Activated B cell treated with CpG ODN at 0.5 μM for 24 hours (primary cell): ENCODE results near the gene ARHGAP26. TPM values are rescaled to one million over a fixed set of nuclear protein-coding genes. Genes with fewer than 3 reads are reported as not detected.

Experiments
- ATAC-seq: fragments of 200-7000 bp; cut with Tn5 transposase; one replicate; pipeline ENCODE4 v1.10.0; 2021; ENCODE audit warnings: low read depth, mild to moderate bottlenecking, moderate library complexity
- CTCF ChIA-PET: fragments of 350-600 bp; sonication (Branson Sonifier 250); formaldehyde crosslinking; loops from one replicate; lab custom pipeline; 2021; ENCODE audit warnings: antibody characterized with exemption; lab: Charles Lee
- POLR2A ChIA-PET: fragments of 350-600 bp; sonication (Branson Sonifier 250); formaldehyde crosslinking; loops from one replicate; lab custom pipeline; 2021; ENCODE audit warnings: antibody characterized with exemption; lab: Charles Lee
- DNase-seq: peaks from one replicate; pipeline ENCODE4 v3.0.0; 2022
- H3K27ac Mint-ChIP-seq: one replicate; pipeline ENCODE4 v1.8.0; 2020; ENCODE audit warnings: mixed read lengths
- H3K27me3 Mint-ChIP-seq: one replicate; pipeline ENCODE4 v1.8.0; 2021; ENCODE audit warnings: mixed read lengths
- H3K36me3 Mint-ChIP-seq: one replicate; pipeline ENCODE4 v1.8.0; 2021; ENCODE audit warnings: low read depth, mixed read lengths
- H3K4me1 Mint-ChIP-seq: one replicate; pipeline ENCODE4 v1.8.0; 2021; ENCODE audit warnings: mixed read lengths
- H3K4me3 Mint-ChIP-seq: one replicate; pipeline ENCODE4 v1.8.0; 2020; ENCODE audit warnings: mild to moderate bottlenecking, mixed read lengths
- H3K9me3 Mint-ChIP-seq: one replicate; pipeline ENCODE4 v1.8.0; 2020; ENCODE audit warnings: mixed read lengths
- CTCF ChIP-seq: fragments of 200-600 bp; IDR thresholded peaks from one replicate; pipeline ENCODE4 v1.8.0; 2022; ENCODE audit warnings: antibody characterized with exemption, mild to moderate bottlenecking
- intact Hi-C: fragments of 100-400 bp; cut with micrococcal nuclease; formaldehyde crosslinking; loops from one replicate; pipeline ENCODE4 v1.15.1; 2024
- total RNA-seq: library from RNA; stranded (reverse); gene quantifications from 2 replicates; pipeline ENCODE4 v1.2.3, GENCODE V29; 2022

Gene ARHGAP26
- total RNA-seq, 1 donor from 2014 or later: 20.9 TPM

GRCh38 chr5:142883025-142883424, 112.8 kb downstream of the ARHGAP26 start:
- ATAC-seq: no peak
- ChIA-PET POLR2A (no interaction called here), CTCF (interaction anchor here (1.1 to 13.8 kb wide), 5 partner anchors 17 to 228 kb away, joined by 3 to 386 read pairs (median 14); no protein-coding TSS in a partner anchor)
- intact Hi-C loops: no loop called here
- H3K27ac Mint-ChIP-seq: no peak overlapping the region
- no peak overlapping the region for H3K4me3 Mint-ChIP-seq
- H3K27me3 Mint-ChIP-seq: no peaks in the 10 kb centered on the region
- no peak for TF ChIP-seq CTCF
- DNase-seq: no peak
- H3K36me3 Mint-ChIP-seq: peaks cover 10% of the 10 kb centered on the region
- peaks cover 10% of the 10 kb centered on the region for H3K4me1 Mint-ChIP-seq
- H3K9me3 Mint-ChIP-seq: no peaks in the 10 kb centered on the region

- Mint-ChIP-seq H3K27ac (no peak overlapping the region), H3K36me3 (peaks cover 10% of the 10 kb centered on the region), H3K4me1 (peaks cover 10% of the 10 kb centered on the region), H3K4me3 (no peak overlapping the region), H3K9me3 (no peaks in the 10 kb centered on the region), H3K27me3 (no peaks in the 10 kb centered on the region)
- ChIA-PET CTCF (interaction anchor here (1.1 to 13.8 kb wide), 5 partner anchors 18 to 228 kb away, joined by 3 to 386 read pairs (median 14); no protein-coding TSS in a partner anchor), POLR2A (no interaction called here)
- intact Hi-C loops: no loop called here
- ATAC-seq: no peak
- no peak for DNase-seq
- TF ChIP-seq CTCF: no peak
These were observed 113.3 kb downstream of the ARHGAP26 start for GRCh38 chr5:142883438-142883837.

- no peak for ATAC-seq
- no peak for TF ChIP-seq CTCF
- no peaks in the 10 kb centered on the region for H3K9me3 Mint-ChIP-seq
- CTCF ChIA-PET: interaction anchor here (0.7 to 13.8 kb wide), 3 partner anchors 17 to 229 kb away, joined by 3 to 386 read pairs (median 3); no protein-coding TSS in a partner anchor
- no peak overlapping the region for H3K4me3 Mint-ChIP-seq
- H3K27ac Mint-ChIP-seq: no peak overlapping the region
- H3K4me1 Mint-ChIP-seq: peaks cover 10% of the 10 kb centered on the region
- peaks cover 10% of the 10 kb centered on the region for H3K36me3 Mint-ChIP-seq
- POLR2A ChIA-PET: no interaction called here
- intact Hi-C loops: no loop called here
- DNase-seq: no peak
- no peaks in the 10 kb centered on the region for H3K27me3 Mint-ChIP-seq
These were observed 113.9 kb downstream of the ARHGAP26 start for GRCh38 chr5:142884029-142884428.

- H3K27ac Mint-ChIP-seq: no peak overlapping the region
These were observed 116.0 kb downstream of the ARHGAP26 start for GRCh38 chr5:142886211-142886610.

GRCh38 chr5:142886956-142887355, 116.8 kb downstream of the ARHGAP26 start:
- CTCF ChIA-PET: interaction anchor here (1.2 to 13.8 kb wide), 5 partner anchors 16 to 232 kb away, joined by 3 to 386 read pairs (median 23); no protein-coding TSS in a partner anchor
- DNase-seq: no peak

More at GRCh38 chr5:142886211-142886610, 116.0 kb downstream of the ARHGAP26 start:
- Mint-ChIP-seq H3K9me3 (no peaks in the 10 kb centered on the region), H3K4me3 (no peak overlapping the region), H3K4me1 (peaks cover 3% of the 10 kb centered on the region), H3K36me3 (peaks cover 10% of the 10 kb centered on the region), H3K27me3 (no peaks in the 10 kb centered on the region)
- DNase-seq: no peak
- TF ChIP-seq CTCF: no peak
- intact Hi-C loops: no loop called here
- CTCF ChIA-PET: interaction anchor here (3.3 to 13.8 kb wide), 4 partner anchors 19 to 231 kb away, joined by 16 to 386 read pairs (median 35); no protein-coding TSS in a partner anchor
- no peak for ATAC-seq
- POLR2A ChIA-PET: no interaction called here

More at GRCh38 chr5:142886956-142887355, 116.8 kb downstream of the ARHGAP26 start:
- H3K4me1 Mint-ChIP-seq: peaks cover 3% of the 10 kb centered on the region
- POLR2A ChIA-PET: no interaction called here
- intact Hi-C loops: no loop called here
- no peaks in the 10 kb centered on the region for H3K27me3 Mint-ChIP-seq
- TF ChIP-seq CTCF: no peak
- no peak for ATAC-seq
- no peaks in the 10 kb centered on the region for H3K9me3 Mint-ChIP-seq
- peaks cover 8% of the 10 kb centered on the region for H3K36me3 Mint-ChIP-seq
- H3K27ac Mint-ChIP-seq: no peak overlapping the region
- no peak overlapping the region for H3K4me3 Mint-ChIP-seq
